Umbilical cord (tissue), 2 donors: ENCODE results near the gene FBLN1. TPM values are rescaled to one million over a fixed set of nuclear protein-coding genes. Genes with fewer than 3 reads are reported as not detected.
"Not testable (repeated sequence)": the region's sequence is repeated elsewhere in the genome, so short reads cannot be mapped to it uniquely, and the experiment has no call there.

Source experiments
- DNase-seq: peaks from one replicate; pipeline ENCODE4 v3.0.0-alpha.2; 2015; ENCODE audit warnings: low spot score
- total RNA-seq: library from RNA; depleted of rRNA; stranded (reverse); fragments of >200 nt; gene quantifications from one replicate; pipeline ENCODE4 v1.2.3, GENCODE V29; 2014; ENCODE audit warnings: low replicate concordance; ENCODE audit not compliant: insufficient read depth

The FBLN1 gene, protein sequence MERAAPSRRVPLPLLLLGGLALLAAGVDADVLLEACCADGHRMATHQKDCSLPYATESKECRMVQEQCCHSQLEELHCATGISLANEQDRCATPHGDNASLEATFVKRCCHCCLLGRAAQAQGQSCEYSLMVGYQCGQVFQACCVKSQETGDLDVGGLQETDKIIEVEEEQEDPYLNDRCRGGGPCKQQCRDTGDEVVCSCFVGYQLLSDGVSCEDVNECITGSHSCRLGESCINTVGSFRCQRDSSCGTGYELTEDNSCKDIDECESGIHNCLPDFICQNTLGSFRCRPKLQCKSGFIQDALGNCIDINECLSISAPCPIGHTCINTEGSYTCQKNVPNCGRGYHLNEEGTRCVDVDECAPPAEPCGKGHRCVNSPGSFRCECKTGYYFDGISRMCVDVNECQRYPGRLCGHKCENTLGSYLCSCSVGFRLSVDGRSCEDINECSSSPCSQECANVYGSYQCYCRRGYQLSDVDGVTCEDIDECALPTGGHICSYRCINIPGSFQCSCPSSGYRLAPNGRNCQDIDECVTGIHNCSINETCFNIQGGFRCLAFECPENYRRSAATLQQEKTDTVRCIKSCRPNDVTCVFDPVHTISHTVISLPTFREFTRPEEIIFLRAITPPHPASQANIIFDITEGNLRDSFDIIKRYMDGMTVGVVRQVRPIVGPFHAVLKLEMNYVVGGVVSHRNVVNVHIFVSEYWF
- 248 TPM for total RNA-seq

DNA sequence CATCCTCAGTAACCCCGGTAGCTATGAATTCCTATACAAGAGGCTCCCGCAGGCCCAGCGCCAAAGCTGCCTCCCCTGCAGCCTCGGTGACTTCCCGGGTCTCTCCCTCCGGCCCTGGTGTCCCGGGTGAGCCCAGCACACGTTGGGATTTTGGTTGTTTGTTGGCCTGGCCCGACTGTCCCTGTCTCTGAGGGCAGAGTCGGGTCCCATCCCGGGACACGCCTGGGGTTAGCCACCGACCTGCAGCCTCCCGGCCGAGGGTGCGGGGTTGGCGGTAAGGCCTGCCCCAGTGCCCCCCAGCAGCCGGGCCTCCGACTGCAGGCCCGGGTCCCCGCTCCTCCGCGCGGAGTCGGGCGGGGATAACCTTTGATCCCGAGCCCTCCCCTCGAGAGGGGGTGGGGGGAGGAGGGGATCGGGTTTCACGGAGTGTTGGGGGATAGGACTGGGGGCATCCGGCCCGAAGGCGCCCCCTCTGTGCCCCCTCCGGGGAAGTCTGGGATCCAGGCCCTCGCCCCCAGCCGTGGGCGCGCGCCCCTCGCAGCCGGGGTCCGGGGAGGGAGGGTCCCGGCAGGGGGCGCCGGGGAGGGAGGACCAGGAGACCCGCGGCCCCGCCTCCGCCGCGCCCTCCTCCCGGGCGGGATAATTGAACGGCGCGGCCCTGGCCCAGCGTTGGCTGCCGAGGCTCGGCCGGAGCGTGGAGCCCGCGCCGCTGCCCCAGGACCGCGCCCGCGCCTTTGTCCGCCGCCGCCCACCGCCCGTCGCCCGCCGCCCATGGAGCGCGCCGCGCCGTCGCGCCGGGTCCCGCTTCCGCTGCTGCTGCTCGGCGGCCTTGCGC, at the start of gene FBLN1:
Gene FBLN1 (plus strand): TSS at position 669 of the 835 bp plus-strand sequence. CDS start 103 bp downstream, at position 772.
- peak; percentile 86 for DNase-seq

DNA sequence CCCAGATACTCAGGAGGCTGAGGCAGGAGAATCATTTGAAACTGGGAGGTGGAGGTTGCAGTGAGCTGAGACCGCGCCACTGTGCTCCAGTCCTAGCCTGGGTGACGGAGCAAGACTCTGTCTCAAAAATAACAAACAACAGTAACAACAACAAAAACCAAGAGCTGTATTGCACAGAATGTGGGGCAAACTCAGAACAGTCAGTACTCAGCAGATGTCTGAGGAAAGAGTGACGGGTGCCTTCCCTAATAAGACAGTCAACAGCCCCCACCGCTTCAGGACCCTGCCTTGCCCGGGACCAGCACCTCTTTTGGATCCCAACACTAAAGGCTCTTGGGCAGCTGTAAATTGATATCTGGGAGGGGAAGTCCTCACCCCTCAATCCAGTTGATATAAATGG, 48.9 kb upstream of the FBLN1 start:
- no peak for DNase-seq

DNA sequence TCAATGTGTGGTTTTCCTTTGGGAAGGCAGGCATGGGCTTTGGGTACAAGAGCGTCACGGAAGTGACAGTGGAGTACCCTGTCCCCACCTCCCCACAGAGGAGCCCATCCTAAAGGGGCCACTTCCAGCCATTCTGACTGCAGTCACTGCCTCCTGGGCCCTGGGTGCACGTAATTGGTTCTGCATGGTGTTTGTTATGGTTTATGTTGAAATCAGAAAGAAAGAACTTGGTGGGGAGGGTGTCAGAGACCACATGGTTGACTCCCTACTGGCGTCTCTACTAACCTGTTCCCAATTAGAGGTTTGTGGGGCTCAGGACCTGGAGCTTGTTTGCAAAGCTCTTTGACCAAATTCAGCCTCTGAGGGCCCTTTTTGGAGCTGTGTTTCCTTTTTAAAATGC, 48.4 kb upstream of the FBLN1 start:
- no peak for DNase-seq

DNA sequence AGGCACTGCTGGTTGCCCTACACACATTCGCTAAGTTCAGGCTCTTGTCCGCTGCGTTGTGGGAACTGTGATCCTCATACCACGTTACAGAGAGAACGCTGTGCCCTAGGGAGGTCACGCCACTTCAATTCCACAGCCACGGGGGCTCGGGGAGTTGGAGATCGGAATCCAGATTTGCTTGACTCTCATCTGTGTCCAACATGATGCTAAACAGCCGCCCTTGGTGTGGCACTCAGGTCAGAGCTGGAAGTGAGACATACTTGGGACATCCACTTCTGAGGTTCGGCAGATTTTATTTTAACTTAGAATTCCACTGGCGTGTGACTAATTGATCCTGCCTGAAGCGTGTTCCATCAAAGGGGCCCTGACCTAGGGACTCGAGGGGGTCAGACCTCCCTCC, 47.5 kb upstream of the FBLN1 start:
- no peak for DNase-seq

DNA sequence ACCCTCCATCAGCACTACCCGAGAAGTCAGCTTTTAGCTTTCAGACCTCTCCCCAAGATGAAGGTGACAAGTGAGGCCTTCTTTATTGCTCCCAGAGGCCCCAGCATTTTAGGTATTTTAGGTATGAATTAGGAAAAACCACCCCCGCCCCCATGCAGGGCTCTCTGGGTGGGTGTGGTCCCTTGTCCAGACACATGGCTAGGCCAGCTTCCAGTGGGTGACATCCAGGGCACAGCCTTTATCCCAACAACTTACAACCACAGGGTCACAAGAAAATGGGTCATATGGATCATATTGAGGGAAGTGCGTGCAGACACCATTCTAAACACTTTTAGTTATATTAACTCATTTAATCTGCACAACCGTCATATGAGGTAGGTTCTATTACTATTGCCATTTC, 47.1 kb upstream of the FBLN1 start:
- no peak for DNase-seq

DNA sequence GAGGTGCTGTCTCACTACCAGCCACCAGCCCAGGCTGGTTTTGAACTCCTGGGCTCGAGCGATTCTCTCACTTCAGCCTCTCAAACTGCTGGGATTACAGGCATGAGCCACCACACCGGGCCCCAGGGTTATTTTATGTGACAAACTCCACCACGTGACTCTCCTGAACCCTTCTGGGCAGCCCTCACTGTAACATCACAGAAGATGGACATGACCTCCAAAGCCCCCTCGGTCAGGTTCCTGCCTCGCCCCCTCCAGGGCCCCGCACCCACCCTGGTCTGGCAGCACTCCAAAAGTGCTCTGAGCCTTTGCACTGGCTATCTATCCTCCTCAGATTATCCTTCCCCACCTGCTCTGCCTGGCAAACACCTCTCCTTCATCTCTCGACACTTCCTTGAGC, 45.9 kb upstream of the FBLN1 start:
- no peak for DNase-seq

DNA sequence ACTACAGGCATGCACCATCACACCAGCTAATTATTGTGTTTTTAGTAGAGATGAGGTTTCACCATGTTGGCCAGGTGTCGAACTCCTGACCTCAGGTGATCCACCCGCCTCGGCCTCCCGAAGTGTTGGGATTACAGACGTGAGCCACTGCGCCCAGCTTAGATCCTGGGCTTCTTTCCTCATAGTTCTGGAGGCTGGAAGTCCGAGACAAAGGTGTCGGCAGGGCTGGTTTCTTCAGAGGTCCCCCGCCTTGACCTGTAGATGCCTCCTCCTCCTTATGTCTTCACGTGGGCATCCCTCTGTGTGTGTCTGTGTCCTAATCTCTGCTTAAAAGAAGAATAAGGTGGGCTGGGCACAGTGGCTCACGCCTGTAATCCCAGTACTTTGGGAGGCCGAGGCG, 44.2 kb upstream of the FBLN1 start:
- DNase-seq, result no peak

DNA sequence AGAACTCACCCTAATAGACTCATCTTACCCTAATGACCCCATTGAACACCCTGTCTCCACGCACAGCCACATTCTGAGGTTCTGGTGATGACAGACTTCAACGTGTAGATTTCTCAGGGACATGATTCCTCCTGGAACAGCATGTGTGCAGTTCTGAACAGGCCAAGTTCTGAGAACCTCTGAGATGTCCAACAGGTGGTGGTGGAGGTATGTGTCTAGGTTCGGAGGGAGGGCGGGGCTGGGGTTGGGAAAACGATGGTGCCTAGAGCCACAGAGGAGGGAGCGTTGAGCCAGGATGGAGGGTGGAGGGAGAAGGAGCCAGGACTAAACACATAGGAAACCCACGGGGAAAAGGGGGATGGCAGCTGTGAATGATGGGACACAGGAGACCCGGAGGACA, 43.4 kb upstream of the FBLN1 start:
- no peak for DNase-seq

DNA sequence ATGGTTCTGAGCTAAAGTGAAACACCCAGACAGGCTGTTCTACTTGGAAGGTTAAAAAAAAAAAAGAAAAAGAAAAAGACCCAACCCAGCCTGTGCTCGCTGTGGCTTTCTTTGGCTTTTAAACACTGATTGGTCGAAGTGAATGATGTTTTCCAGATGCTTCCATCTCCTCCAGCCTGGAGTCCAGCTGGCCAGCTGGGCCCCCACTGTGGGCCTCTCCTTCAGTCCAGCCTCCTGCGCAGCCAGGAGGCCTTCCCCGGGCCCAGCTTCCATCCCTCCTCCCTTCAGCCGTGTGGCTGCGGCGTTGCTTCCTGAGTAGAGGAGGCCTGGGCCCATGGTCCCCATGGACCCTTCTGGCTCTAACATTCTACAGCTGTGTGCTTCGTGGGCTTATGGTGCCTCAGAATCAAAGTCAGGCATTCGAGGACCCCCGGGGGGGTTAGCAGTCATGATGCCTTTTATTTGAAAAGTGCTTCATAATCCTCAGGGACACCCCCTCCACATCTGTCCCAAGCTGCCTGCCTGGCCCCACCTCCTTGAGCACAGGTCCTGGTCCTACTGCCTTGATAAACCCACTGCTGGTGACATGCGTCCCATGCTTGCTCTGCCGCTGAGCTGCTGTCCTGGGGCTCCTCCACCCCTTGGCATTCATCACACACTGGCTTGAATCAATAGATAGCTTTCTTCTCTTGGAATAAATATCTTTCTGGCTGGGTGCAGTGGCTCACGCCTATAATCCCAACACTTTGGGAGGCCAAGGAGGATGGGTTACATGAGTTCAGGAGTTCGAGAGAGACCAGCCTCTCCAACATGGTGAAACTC, 42.2 kb upstream of the FBLN1 start:
- DNase-seq, result peak; percentile 98

DNA sequence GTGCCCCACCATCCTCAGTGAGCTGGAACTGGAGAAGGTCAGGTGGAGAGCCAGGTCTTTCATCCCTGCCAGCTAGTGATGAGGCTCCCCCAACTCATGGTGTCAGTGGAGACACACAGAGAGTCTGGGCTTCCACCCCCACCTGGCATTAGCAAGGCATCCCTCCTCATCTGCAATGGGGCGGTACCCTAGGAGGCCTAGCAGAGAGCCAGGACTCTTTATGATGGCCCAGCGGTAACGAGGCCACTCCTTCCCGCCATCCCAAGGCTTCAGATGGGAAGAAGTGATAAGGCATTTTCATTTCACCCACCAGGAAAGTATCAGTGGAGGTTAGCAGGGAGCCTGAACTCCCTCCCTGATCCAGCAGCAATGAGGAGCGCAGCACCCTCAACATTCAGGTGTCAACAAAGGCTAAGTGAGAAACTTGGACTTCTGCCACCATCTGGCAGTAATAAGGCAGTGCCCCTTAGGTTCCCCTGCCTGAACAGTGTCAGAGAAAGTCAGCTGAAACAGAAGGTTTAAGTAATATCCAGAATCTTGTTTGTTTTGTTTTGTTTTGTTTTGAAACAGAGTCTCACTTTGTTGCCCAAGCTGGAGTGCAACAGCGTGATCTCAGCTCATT, 40.5 kb upstream of the FBLN1 start:
- no peak for DNase-seq

DNA sequence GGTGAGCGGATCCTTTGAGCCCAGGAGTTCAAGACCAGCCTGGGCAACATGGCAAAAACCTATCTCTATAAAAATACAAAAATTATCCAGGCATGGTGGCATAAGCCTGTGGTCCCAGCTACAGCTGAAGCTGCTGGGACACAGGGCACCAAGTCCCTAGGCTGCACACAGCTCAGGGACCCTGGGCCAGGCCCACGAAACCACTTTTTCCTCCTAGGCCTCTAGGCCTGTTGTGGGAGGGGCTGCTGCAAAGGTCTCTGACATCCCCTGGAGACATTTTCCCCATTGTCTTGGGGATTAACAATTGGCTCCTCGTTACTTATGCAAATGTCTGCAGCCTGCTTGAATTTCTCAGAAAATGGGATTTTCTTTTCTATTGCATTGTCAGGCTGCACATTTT, 39.0 kb upstream of the FBLN1 start:
- not testable (repeated sequence) for DNase-seq

DNA sequence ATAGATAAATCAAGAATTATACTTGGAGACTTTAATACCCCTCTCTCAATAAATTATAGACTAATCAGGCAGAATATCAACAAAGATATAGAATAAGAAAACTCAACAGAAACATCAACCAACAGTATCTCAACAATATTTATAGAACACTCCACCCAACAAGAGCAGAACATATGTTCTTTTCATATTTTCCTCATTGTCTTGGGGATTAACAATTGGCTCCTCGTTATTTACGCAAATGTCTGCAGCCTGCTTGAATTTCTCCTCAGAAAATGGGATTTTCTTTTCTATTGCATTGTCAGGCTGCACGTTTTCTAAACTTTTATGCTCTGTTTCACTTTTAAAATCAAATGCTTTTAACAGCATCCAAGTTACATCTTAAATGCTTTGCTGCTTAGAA, 37.0 kb upstream of the FBLN1 start:
- DNase-seq, result no peak

DNA sequence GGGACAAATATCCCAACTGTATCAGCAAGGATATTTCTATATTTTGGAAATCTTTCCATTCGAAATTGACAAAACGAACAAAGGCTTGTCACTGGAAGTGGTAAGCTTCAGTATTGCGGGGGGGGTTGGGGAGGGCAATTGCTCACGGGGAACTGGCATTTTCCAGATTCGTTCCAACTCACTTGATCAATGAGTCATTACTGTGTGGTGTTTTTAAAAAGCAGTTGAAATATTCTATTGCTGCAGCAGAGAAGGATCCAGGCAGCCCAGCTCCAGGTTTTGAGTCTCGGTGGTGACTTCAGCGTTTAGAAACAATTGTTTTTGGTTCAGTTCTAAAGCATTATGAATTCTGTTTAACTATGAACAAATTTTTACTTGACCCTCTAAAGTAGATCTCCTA, 33.8 kb upstream of the FBLN1 start:
- DNase-seq, result no peak

DNA sequence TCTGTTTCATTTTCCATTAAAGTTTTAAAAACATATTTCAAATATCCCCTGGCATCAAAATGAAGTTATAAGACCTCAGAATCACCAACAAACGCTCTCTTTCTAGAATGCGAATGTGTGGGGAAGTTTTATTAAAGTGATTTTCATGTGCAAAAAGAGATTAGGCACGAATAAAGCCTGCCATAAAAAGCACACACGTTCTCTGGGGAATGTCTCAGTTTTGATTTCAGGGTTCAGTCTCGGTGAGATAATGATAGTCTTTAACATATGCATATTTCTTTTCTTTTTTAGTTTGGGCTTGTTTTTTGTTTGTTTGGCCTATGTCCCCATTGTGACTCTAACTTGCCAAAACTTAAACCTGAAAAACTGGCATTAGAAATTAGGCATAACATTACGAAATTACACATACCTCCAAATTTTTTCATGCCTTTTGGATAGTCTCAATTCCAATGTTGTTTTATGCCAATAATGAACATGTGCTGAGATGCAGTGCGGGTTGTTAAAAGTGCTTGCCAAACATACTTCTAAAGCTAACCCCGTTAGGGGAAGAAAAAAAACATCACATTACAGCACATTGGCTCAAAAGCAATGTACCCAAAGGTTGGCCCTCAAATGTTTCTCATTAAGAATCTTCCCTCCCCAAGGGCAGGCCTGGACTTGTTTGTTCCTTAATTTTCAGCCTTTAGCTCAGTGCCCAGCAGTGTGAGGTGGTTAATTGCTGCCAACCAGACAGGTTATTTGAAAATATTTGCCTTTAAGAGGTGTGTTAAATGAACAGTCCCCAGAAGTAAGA, 33.2 kb upstream of the FBLN1 start:
- peak; percentile 61 for DNase-seq

DNA sequence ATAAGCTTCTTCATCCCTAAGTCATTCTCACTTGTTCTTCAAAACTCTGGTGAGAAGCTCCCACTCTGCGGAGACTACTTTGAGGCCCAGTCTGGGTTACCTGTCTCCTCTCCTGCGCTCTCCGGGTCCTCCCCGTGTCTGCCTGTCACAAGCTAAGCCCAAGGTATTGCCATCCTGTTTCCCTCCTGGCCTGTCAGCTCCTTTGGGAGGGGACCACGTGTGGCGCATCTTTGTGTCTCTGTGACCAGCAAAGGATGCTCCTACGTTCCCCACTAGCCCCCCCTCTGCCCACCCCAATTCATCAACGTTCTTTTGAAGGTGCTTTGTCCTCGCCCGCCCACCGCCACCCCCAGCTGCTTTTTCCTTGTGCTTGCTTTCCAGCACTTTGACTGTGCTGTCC, 31.8 kb upstream of the FBLN1 start:
- no peak for DNase-seq

DNA sequence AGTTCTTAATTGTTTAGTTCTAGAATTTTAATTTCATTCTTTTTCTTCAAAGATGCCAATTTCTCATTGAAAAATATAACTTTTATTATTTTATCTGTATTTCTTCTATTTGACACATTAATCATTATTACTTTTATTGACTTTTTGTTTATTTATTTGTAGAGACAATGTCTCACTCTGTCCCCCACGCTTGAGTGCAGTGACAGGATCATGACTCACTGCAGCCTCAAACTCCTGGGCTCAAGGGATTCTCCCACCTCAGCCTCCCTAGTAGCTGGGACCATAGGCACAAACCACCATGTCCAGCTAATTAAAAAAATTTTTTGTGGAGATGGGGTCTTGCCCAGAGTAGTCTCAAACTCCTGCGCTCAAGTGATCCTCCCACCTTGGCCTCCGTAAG, 30.3 kb upstream of the FBLN1 start:
- DNase-seq, result no peak

DNA sequence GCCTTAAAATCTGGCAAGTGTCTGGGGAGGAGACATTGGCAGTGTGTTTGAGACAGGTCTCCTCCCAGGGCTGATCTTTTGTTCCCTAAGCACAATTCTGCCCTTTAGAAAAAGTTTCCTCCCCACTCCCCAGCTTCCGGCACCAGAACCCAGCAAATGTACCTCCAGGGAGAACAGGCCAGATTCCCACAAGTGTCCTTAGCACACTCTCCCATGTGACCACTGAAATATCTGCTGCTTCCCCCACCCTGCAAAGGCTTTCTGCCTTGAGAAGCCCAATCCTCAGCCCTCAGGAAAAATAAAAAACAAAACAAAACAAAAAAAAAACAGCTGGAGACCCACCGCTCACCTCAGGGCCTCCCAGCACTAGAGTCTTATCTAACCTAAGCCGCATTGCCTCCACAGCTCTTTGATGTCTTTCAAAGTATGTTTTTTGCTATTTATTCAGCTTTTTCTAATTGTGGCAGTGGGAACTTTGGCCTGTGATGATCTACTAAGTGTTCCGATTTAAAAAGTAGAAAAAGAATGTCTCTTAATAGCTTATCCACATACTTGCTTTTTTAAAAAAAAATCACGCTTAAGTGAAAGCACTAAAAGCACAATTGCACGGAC, 29.0 kb upstream of the FBLN1 start:
- peak; percentile 52 for DNase-seq

DNA sequence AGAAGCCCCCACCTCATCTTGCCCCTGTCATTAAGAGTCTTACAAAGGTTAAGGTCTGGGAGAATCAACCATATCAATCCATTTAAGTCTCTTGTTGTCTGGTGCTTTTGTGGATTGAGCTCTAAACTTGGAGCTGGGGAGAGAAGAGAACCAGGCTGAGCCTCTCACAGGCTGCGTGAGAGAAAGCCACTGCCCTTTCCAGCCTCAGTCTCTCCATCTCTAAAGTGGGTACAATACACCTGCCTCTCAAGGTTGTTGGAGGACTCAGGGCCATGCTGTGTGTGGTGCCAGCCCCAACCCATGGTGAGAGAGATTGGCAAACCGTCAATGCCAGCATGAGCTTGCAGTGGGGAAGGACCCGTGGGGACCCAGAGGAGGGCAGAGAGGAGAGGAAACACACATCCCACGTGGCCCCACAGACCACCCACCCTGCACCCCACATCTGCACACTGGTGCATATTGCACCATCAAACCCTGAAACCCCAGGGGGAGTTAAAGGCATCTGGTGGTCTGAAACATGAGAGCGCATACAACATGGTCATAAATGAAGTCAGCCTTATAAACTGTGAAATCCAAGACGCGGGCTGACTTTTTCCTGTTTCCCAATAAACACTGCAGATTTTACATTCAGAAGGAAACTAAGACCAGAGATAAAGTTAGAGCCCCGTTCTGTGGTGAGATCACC, 27.5 kb upstream of the FBLN1 start:
- DNase-seq, result no peak
